Measurements from ENCODE around the gene TUBE1.
A peak's percentile ranks its signal among the peaks of the same experiment; 100 is the strongest.
"Not testable (repeated sequence)": the region's sequence is repeated elsewhere in the genome, so short reads cannot be mapped to it uniquely, and the experiment has no call there.

The TUBE1 gene

DNA sequence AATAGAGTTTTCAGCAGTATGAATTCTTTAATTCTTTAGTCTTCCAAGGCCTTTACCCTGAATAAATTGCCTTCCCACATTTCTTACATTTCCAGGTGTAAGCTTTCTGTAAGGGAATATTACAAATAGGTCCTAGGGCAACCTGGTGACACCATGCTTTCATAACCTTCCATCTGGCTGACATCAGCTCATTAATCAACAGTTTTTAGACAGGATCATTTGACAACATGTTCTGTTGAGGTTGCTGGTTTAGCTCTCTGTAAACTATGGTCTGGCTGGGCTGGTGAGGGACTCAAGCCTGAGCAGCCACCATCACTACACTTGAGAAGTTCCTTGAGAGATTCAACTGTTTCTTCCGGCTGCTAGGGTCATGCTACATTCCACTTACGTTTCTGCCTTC is 19.3 kb upstream of the TUBE1 start:
- DNase-seq (ENCODE audit: low read depth, low spot score) = no peak
- in situ Hi-C loops (cut with HindIII; ENCODE audit: low sequenced_read_pairs) = no loop called here
- no peak overlapping the region for H3K4me3 ChIP-seq (ENCODE audit: low read depth, low read length)
- TF ChIP-seq CTCF (IDR thresholded peaks at IDR 0.05; ENCODE audit: low read depth, low read length) = no peak

DNA sequence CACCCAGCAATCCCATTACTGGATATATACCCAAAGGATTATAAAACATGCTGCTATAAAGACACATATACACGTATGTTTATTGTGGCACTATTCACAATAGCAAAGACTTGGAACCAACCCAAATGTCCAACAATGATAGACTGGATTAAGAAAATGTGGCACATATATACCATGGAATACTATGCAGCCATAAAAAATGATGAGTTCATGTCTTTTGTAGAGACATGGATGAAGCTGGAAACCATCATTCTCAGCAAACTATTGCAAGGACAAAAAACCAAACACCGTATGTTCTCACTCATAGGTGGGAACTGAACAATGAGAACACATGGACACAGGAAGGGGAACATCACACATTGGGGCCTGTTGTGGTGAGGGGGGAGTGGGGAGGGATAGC is 18.7 kb upstream of the TUBE1 start:
- DNase-seq (ENCODE audit: low read depth, low spot score); in situ Hi-C loops (cut with HindIII; ENCODE audit: low sequenced_read_pairs); H3K4me3 ChIP-seq (ENCODE audit: low read depth, low read length): not testable (repeated sequence)

DNA sequence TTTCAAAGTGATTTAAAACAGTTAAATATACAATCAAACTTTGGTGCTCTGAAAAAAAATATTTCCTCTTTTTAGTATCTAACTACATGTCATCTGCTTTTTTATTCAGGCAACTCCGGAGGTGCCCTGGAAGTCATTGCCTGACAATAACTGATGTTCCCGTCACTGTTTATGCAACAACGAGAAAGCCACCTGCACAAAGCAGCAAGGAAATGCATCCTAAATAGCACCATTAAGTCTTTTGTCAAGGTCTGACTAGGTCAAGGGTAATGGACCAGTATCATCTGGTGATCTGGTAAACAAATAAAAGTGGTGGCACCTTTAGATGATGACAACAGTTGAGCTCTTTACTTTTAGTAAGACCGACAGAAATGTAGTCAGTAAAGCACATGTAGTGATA is 13.3 kb upstream of the TUBE1 start:
- H3K4me3 ChIP-seq (ENCODE audit: low read depth, low read length) = no peak overlapping the region
- no peak for DNase-seq (ENCODE audit: low read depth, low spot score)
- TF ChIP-seq CTCF (IDR thresholded peaks at IDR 0.05; ENCODE audit: low read depth, low read length) = no peak
- in situ Hi-C loops (cut with HindIII; ENCODE audit: low sequenced_read_pairs) = no loop called here

DNA sequence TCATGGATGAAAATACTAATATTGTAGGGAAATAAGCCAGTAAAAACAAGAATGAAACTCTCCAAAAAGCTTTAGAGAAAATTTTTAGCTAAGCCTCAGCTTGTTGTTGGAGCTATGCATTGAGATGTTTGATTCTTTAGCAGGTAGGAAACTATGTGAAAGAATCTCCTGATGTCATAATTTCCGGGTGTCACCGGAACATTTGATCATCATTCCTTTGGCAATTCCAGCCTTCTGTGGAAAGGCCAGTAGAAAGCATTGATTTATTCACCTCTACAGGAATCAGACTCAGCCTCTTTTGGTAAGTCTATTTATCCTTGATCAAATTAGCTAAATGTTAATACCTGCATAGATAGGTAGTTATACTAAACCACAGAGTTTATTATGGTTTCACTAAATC is 9.6 kb upstream of the TUBE1 start:
- in situ Hi-C loops (cut with HindIII; ENCODE audit: low sequenced_read_pairs) = no loop called here
- no peak for TF ChIP-seq CTCF (IDR thresholded peaks at IDR 0.05; ENCODE audit: low read depth, low read length)
- no peak overlapping the region for H3K4me3 ChIP-seq (ENCODE audit: low read depth, low read length)
- no peak for DNase-seq (ENCODE audit: low read depth, low spot score)

GRCh38 chr6:112087916-112088315 is 634 bp upstream of the TUBE1 start:
- TF ChIP-seq CTCF (IDR thresholded peaks at IDR 0.05; ENCODE audit: low read depth, low read length) = no peak
- no peak for DNase-seq (ENCODE audit: low read depth, low spot score)
- in situ Hi-C loops (cut with HindIII; ENCODE audit: low sequenced_read_pairs) = no loop called here
- H3K4me3 ChIP-seq (ENCODE audit: low read depth, low read length) = peak overlapping the region; percentile 82

DNA sequence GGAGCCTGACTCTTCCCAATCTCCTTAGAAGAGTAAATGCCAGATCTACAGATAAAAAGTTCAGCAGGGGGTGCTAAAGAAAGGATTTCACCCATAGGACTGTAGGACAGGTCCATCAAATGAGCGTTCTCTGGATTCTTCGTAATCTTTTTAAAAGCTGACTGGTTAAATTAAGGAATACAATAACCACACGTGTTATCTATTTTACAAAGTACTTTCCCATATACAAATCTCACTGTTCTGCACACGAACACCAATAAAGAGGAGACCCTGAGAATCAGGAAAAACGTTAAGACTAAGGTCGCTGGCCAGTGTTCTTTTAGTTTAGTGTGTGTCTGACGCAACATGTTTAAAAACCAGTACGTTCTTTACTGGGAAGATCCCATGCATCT is 542 bp downstream of the TUBE1 start:
- TF ChIP-seq CTCF (IDR thresholded peaks at IDR 0.05; ENCODE audit: low read depth, low read length) = peak; percentile 39
- peak; percentile 72 for DNase-seq (ENCODE audit: low read depth, low spot score)
- peak overlapping the region; percentile 82 for H3K4me3 ChIP-seq (ENCODE audit: low read depth, low read length)
- in situ Hi-C loops (cut with HindIII; ENCODE audit: low sequenced_read_pairs) = no loop called here

DNA sequence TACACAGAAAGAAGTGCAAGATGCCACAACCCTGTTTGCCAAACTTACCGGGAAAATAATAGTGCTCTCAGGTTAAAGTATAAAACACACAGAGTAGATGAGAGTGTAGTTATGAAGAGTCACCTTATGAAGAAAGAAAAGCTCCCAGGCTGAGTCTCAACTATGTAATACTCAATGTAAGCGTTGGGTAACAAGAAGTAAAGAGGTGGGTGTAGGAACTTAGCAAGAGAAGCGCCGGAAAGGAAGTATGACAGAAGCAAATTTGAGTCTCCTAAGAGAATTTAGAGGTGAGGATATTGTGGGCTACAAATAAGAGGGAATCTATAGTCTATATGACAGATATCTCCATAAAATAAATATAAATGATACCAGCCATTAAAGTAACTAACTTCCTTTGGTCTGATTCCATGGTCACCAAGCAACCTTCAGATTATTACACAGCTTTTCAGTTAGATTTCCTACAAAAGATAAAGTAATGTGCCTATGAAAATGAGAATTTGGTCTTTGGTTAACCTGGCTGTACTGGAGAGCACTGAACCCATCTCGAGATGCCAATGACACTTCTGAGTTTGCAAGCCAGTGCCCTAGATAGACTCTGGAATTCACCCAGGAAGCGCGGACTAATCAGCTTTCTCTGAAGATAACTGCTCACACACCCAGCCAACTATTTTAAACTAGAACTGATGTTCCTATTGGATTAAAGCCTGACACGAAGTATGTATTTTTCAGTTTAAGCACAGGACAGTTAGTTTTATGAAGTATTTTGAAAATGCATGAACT is 1.8 kb downstream of the TUBE1 start:
- in situ Hi-C loops (cut with HindIII; ENCODE audit: low sequenced_read_pairs) = no loop called here
- DNase-seq (ENCODE audit: low read depth, low spot score) = no peak
- no peak for TF ChIP-seq CTCF (IDR thresholded peaks at IDR 0.05; ENCODE audit: low read depth, low read length)
- H3K4me3 ChIP-seq (ENCODE audit: low read depth, low read length) = no peak overlapping the region

Measured in astrocyte of the spinal cord (primary cell).